NB4 (cell line): ENCODE data around the gene SLC22A23.

Source experiments
- MYC ChIP-seq: IDR thresholded peaks from 2 replicates; pipeline ENCODE4 v1.6.1; 2011; ENCODE audit warnings: low read depth, low read length
- POLR2A ChIP-seq: IDR thresholded peaks from 2 replicates; pipeline ENCODE4 v1.6.1; 2011; ENCODE audit warnings: mild to moderate bottlenecking; ENCODE audit not compliant: insufficient read length; ENCODE audit errors: extremely low read depth
- TF ChIP-seq, protein P1 (sequence below): IDR thresholded peaks from one replicate; pipeline ENCODE4 v1.5.1; 2012; ENCODE audit warnings: low read depth, low read length

DNA sequence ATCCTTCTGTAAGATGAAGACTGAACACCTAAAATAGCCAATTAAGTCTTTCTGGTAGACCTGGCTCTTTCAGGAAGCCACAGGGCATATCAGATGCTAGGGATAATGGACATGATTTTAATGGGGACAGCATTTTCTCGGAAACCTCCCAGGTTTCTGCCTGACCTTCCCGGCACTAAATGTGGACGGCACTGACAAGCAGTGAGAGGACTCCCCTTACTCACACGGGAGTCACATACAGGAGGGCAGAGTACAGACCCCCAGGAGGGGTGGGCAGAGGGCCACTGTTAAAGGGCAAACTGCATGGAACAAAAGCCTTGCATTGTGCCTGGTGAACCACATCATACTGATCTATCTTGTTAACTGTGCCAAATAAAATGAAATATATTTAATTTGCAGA is 178.2 kb downstream of the SLC22A23 start:
- TF ChIP-seq, protein P1, sequence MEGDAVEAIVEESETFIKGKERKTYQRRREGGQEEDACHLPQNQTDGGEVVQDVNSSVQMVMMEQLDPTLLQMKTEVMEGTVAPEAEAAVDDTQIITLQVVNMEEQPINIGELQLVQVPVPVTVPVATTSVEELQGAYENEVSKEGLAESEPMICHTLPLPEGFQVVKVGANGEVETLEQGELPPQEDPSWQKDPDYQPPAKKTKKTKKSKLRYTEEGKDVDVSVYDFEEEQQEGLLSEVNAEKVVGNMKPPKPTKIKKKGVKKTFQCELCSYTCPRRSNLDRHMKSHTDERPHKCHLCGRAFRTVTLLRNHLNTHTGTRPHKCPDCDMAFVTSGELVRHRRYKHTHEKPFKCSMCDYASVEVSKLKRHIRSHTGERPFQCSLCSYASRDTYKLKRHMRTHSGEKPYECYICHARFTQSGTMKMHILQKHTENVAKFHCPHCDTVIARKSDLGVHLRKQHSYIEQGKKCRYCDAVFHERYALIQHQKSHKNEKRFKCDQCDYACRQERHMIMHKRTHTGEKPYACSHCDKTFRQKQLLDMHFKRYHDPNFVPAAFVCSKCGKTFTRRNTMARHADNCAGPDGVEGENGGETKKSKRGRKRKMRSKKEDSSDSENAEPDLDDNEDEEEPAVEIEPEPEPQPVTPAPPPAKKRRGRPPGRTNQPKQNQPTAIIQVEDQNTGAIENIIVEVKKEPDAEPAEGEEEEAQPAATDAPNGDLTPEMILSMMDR: no peak
- TF ChIP-seq MYC (no peak), POLR2A (no peak)
